ENCODE measurements around the gene SLC37A1. TPM values are rescaled to one million over a fixed set of nuclear protein-coding genes. Genes with fewer than 3 reads are reported as not detected.

Gene SLC37A1
- total RNA-seq, 4 donors from 2014 or later = 66.0 to 249 (median 195) TPM

DNA sequence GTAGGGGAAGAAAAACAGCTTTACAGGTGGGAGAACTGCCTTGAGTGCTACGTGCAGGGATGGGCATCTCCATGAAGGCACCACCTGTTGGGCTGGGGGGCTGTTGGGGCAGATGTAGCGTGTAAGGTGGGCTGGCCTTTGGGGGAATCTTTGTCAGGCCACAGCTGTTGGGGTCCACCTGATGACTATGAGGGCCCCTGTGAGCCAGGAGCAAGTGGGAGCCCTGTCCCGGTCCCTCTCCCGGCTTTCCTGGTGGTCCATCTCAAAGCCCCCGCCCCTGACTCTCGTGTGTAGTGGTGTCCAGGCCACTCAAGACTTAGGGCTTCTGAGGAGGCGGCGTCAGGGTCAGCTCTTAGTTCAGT is 13.5 kb downstream of the SLC37A1 start:
- H3K4me3 ChIP-seq = peak overlapping the region in 3 of 4 donors; percentile 10 to 30 (median 24)
- TF ChIP-seq, protein P1, sequence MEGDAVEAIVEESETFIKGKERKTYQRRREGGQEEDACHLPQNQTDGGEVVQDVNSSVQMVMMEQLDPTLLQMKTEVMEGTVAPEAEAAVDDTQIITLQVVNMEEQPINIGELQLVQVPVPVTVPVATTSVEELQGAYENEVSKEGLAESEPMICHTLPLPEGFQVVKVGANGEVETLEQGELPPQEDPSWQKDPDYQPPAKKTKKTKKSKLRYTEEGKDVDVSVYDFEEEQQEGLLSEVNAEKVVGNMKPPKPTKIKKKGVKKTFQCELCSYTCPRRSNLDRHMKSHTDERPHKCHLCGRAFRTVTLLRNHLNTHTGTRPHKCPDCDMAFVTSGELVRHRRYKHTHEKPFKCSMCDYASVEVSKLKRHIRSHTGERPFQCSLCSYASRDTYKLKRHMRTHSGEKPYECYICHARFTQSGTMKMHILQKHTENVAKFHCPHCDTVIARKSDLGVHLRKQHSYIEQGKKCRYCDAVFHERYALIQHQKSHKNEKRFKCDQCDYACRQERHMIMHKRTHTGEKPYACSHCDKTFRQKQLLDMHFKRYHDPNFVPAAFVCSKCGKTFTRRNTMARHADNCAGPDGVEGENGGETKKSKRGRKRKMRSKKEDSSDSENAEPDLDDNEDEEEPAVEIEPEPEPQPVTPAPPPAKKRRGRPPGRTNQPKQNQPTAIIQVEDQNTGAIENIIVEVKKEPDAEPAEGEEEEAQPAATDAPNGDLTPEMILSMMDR (IDR thresholded peaks at IDR 0.05) = no peak
- no peak for TF ChIP-seq POLR2A (IDR thresholded peaks at IDR 0.05)
- peaks cover 7 to 58% (median 33%) of the 10 kb centered on the region in 4 donors for H3K4me1 ChIP-seq
- peaks cover 0 to 12% (median 0%) of the 10 kb centered on the region in 3 donors for H3K36me3 ChIP-seq
- H3K27ac ChIP-seq = peak overlapping the region; percentile 71 to 88 (median 80)
- H3K9me3 ChIP-seq = no peaks in the 10 kb centered on the region
- peak in 1 of 3 donors; percentile 47 for DNase-seq
- H3K27me3 ChIP-seq = no peaks in the 10 kb centered on the region

DNA sequence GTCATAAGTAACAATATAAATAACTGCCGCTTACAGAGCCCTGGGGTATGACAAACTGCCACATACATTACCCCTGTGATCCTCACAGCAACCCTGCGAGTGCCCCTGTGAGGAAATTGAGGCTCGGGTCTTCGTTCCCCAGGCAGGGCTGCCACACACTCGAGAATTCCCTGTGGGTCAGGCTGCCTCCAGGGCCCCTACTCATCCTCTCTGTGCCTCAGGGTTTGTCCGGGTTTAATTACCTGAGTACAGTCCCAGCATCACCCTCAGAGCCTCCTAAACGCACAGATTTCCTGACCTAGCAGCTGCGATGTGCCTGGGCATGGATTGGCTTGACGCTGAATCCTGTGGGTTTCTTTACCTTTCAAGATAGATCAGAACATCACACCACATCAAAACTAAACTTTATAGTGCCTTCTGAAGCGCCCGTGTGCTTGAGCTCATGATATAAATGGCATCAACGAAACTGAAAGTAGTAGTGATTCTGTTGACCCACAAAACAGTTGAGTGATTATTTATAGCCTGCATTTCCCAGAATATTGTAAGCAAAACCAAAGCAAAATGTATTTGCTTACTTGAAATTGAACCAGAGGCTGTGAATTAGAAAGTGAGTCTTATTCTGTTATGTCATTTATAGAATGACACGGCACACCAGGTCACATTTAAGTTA is 14.0 kb downstream of the SLC37A1 start:
- Histone ChIP-seq H3K4me1 (peaks cover 7 to 62% (median 33%) of the 10 kb centered on the region in 4 donors), H3K9me3 (no peaks in the 10 kb centered on the region), H3K4me3 (peak overlapping the region in 3 of 4 donors; percentile 10 to 30 (median 24)), H3K27me3 (no peaks in the 10 kb centered on the region), H3K27ac (peak overlapping the region; percentile 71 to 88 (median 80)), H3K36me3 (peaks cover 0 to 12% (median 0%) of the 10 kb centered on the region in 3 donors)
- TF ChIP-seq, protein P1 (IDR thresholded peaks at IDR 0.05) = no peak
- no peak for TF ChIP-seq POLR2A (IDR thresholded peaks at IDR 0.05)
- peak in 2 of 3 donors; percentile 49 to 69 for DNase-seq

DNA sequence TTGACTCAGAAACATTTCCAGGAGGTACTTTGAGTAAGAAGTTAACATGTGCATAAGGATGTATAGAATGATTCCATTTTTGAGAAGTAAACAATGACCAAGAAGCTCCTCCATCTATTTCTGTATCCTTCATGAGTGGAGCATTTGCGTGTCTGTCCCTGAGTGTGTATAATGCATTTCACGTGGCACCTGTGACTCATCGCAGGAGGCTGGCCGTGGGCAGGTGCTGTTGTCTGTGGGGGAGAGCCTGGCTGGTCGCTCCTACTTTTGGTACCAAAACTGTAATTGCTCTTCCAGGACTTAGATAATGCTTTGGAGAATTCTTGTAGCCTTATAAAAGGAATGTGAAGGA is 16.5 kb downstream of the SLC37A1 start:
- no peak for TF ChIP-seq POLR2A (IDR thresholded peaks at IDR 0.05)
- TF ChIP-seq, protein P1 (IDR thresholded peaks at IDR 0.05) = no peak
- Histone ChIP-seq H3K4me3 (no peak overlapping the region), H3K4me1 (peaks cover 13 to 68% (median 28%) of the 10 kb centered on the region in 4 donors), H3K27ac (no peak overlapping the region), H3K9me3 (no peaks in the 10 kb centered on the region), H3K36me3 (peaks cover 0 to 12% (median 0%) of the 10 kb centered on the region in 3 donors), H3K27me3 (no peaks in the 10 kb centered on the region)
- DNase-seq = peak in 1 of 3 donors; percentile 47

DNA sequence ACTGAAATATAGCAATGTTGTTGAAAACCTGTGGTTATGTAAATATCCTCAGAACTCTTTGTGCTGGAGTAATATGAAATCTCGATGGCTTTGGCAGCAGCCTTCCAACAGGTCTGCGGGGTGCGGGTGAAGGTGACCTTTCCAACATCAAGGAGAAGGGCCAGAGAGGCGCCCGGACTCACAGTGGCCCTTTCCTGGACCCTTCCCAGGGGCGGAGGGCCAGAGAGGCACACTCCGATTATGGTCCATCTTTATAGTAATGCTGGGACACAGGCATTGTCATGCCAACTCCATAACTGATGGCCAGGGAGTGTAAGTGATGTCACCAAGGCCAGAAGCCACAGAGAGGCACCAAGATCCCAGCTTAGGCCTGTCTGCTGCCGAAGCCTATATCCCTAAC is 18.1 kb downstream of the SLC37A1 start:
- no peaks in the 10 kb centered on the region for H3K9me3 ChIP-seq
- H3K27ac ChIP-seq = peak overlapping the region in 1 of 4 donors; percentile 21
- no peaks in the 10 kb centered on the region for H3K27me3 ChIP-seq
- H3K4me3 ChIP-seq = no peak overlapping the region
- peaks cover 13 to 60% (median 27%) of the 10 kb centered on the region in 4 donors for H3K4me1 ChIP-seq
- peaks cover 0 to 24% (median 0%) of the 10 kb centered on the region in 3 donors for H3K36me3 ChIP-seq
- TF ChIP-seq POLR2A (IDR thresholded peaks at IDR 0.05) = no peak
- TF ChIP-seq, protein P1 (IDR thresholded peaks at IDR 0.05) = no peak
- DNase-seq = peak in 1 of 3 donors; percentile 40

DNA sequence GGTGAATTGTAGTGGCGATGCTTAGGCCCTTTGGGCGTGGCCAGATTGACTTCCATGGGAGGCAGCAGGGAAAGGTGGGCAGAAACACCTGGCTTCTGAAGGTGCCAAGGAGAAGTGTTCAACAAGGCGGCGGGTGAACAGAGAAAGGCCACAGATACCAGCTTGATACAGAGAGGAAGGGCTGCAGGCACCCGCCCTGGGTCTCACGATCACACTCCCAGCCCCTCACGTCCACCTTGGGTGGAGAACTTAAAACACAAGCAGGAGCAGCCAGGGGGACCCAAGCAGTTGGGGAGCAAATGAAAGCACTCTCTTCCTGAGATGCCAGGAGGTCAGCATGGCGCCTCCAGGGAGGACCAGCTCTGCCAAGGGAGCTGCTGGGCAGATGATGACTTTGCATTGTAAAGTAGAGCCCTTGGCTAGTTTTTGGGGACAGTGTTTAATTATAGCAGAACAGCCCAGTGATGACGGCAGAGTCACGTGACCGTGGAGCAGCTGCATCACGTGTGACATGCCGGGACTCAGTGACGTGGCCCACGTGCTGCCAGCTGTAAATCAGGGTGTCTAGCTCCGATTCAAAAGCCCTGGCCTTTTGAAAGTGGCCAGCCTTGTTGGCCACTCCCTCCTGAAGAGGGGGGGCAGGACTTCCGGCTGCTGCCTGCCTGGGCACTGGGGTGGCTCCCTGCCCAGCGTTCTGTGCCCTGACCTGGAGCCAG is 19.0 kb downstream of the SLC37A1 start:
- Histone ChIP-seq H3K36me3 (peaks cover 0 to 29% (median 0%) of the 10 kb centered on the region in 3 donors), H3K27me3 (no peaks in the 10 kb centered on the region), H3K4me3 (no peak overlapping the region), H3K27ac (peak overlapping the region in 3 of 4 donors; percentile 42 to 76 (median 62)), H3K9me3 (no peaks in the 10 kb centered on the region), H3K4me1 (peaks cover 9 to 60% (median 19%) of the 10 kb centered on the region in 4 donors)
- TF ChIP-seq, protein P1 (IDR thresholded peaks at IDR 0.05) = no peak
- TF ChIP-seq POLR2A (IDR thresholded peaks at IDR 0.05) = no peak
- peak; percentile 71 to 89 (median 76) for DNase-seq
